ENCODE results near the gene ADGRL4.
"Not testable (repeated sequence)": the region's sequence is repeated elsewhere in the genome, so short reads cannot be mapped to it uniquely, and the experiment has no call there.

The ADGRL4 gene

GRCh38 chr1:78918157-78918556 lies 88.4 kb downstream of the ADGRL4 start:
- 85% methylated on average over 2 of the region's 2 CpGs for WGBS
- H3K9ac ChIP-seq (ENCODE audit: low read depth, low read length): no peak overlapping the region
- H3K27me3 ChIP-seq (ENCODE audit: insufficient read depth, low read length): no peaks in the 10 kb centered on the region
- H3K27ac ChIP-seq (ENCODE audit: low read depth, low read length): no peak overlapping the region
- no peak overlapping the region for H3K4me3 ChIP-seq (ENCODE audit: low read length)
- no peaks in the 10 kb centered on the region for H3K9me3 ChIP-seq (ENCODE audit: insufficient read depth, low read depth, low read length)
- no peaks in the 10 kb centered on the region for H3K4me1 ChIP-seq (ENCODE audit: insufficient read depth, low read length)
- no peaks in the 10 kb centered on the region for H3K36me3 ChIP-seq (ENCODE audit: insufficient read depth, low read length)

GRCh38 chr1:78916986-78917385 lies 89.5 kb downstream of the ADGRL4 start:
- 100% methylated on average over 3 of the region's 3 CpGs for WGBS

GRCh38 chr1:78913950-78914349 lies 92.6 kb downstream of the ADGRL4 start:
- no peak overlapping the region for H3K27ac ChIP-seq (ENCODE audit: low read depth, low read length)
- H3K27me3 ChIP-seq (ENCODE audit: insufficient read depth, low read length): no peaks in the 10 kb centered on the region
- no peaks in the 10 kb centered on the region for H3K9me3 ChIP-seq (ENCODE audit: insufficient read depth, low read depth, low read length)
- H3K36me3 ChIP-seq (ENCODE audit: insufficient read depth, low read length): no peaks in the 10 kb centered on the region
- H3K4me1 ChIP-seq (ENCODE audit: insufficient read depth, low read length): no peaks in the 10 kb centered on the region
- H3K4me3 ChIP-seq (ENCODE audit: low read length): no peak overlapping the region
- WGBS: 100% methylated on average over 2 of the region's 2 CpGs
- no peak overlapping the region for H3K9ac ChIP-seq (ENCODE audit: low read depth, low read length)

More at GRCh38 chr1:78916986-78917385, 89.5 kb downstream of the ADGRL4 start:
- Histone ChIP-seq H3K9ac (ENCODE audit: low read depth, low read length) (no peak overlapping the region), H3K9me3 (ENCODE audit: insufficient read depth, low read depth, low read length) (no peaks in the 10 kb centered on the region), H3K4me1 (ENCODE audit: insufficient read depth, low read length) (no peaks in the 10 kb centered on the region), H3K27me3 (ENCODE audit: insufficient read depth, low read length) (no peaks in the 10 kb centered on the region), H3K4me3 (ENCODE audit: low read length) (no peak overlapping the region), H3K27ac (ENCODE audit: low read depth, low read length) (no peak overlapping the region), H3K36me3 (ENCODE audit: insufficient read depth, low read length) (no peaks in the 10 kb centered on the region)

GRCh38 chr1:78911956-78912880 lies 94.3 kb downstream of the ADGRL4 start:
- Histone ChIP-seq H3K9ac (ENCODE audit: low read depth, low read length) (no peak overlapping the region), H3K36me3 (ENCODE audit: insufficient read depth, low read length) (no peaks in the 10 kb centered on the region), H3K27ac (ENCODE audit: low read depth, low read length) (no peak overlapping the region), H3K27me3 (ENCODE audit: insufficient read depth, low read length) (no peaks in the 10 kb centered on the region), H3K9me3 (ENCODE audit: insufficient read depth, low read depth, low read length) (no peaks in the 10 kb centered on the region), H3K4me3 (ENCODE audit: low read length) (no peak overlapping the region), H3K4me1 (ENCODE audit: insufficient read depth, low read length) (no peaks in the 10 kb centered on the region)
- WGBS: 99% methylated on average over 3 of the region's 3 CpGs

- Histone ChIP-seq H3K36me3 (ENCODE audit: insufficient read depth, low read length) (no peaks in the 10 kb centered on the region), H3K4me1 (ENCODE audit: insufficient read depth, low read length) (no peaks in the 10 kb centered on the region), H3K27me3 (ENCODE audit: insufficient read depth, low read length) (no peaks in the 10 kb centered on the region), H3K9ac (ENCODE audit: low read depth, low read length) (no peak overlapping the region), H3K4me3 (ENCODE audit: low read length) (no peak overlapping the region), H3K27ac (ENCODE audit: low read depth, low read length) (no peak overlapping the region), H3K9me3 (ENCODE audit: insufficient read depth, low read depth, low read length) (no peaks in the 10 kb centered on the region)
- WGBS: 89% methylated on average over 1 of the region's 1 CpG
Observed at GRCh38 chr1:78902641-78903040, 103.9 kb downstream of the ADGRL4 start.

- H3K4me3 ChIP-seq (ENCODE audit: low read length): no peak overlapping the region
- no peaks in the 10 kb centered on the region for H3K4me1 ChIP-seq (ENCODE audit: insufficient read depth, low read length)
- no peaks in the 10 kb centered on the region for H3K9me3 ChIP-seq (ENCODE audit: insufficient read depth, low read depth, low read length)
- H3K9ac ChIP-seq (ENCODE audit: low read depth, low read length): no peak overlapping the region
- no CpG with 5 or more reads among the region's 2 CpGs for WGBS
- no peak overlapping the region for H3K27ac ChIP-seq (ENCODE audit: low read depth, low read length)
- no peaks in the 10 kb centered on the region for H3K27me3 ChIP-seq (ENCODE audit: insufficient read depth, low read length)
- no peaks in the 10 kb centered on the region for H3K36me3 ChIP-seq (ENCODE audit: insufficient read depth, low read length)
Observed at GRCh38 chr1:78894811-78895210, 111.7 kb downstream of the ADGRL4 start.

GRCh38 chr1:78892260-78892840 lies 114.2 kb downstream of the ADGRL4 start:
- 98% methylated on average over 3 of the region's 3 CpGs for WGBS
- no peaks in the 10 kb centered on the region for H3K27me3 ChIP-seq (ENCODE audit: insufficient read depth, low read length)
- no peaks in the 10 kb centered on the region for H3K36me3 ChIP-seq (ENCODE audit: insufficient read depth, low read length)
- H3K4me1 ChIP-seq (ENCODE audit: insufficient read depth, low read length): no peaks in the 10 kb centered on the region
- H3K9ac ChIP-seq (ENCODE audit: low read depth, low read length): no peak overlapping the region
- H3K27ac ChIP-seq (ENCODE audit: low read depth, low read length): no peak overlapping the region
- H3K4me3 ChIP-seq (ENCODE audit: low read length): no peak overlapping the region
- no peaks in the 10 kb centered on the region for H3K9me3 ChIP-seq (ENCODE audit: insufficient read depth, low read depth, low read length)

- no CpG with 5 or more reads among the region's 2 CpGs for WGBS
Observed at GRCh38 chr1:78887458-78887857, 119.1 kb downstream of the ADGRL4 start.

GRCh38 chr1:78884685-78885452 lies 121.7 kb downstream of the ADGRL4 start:
- Histone ChIP-seq H3K4me1 (ENCODE audit: insufficient read depth, low read length) (peaks cover 10% of the 10 kb centered on the region), H3K27ac (ENCODE audit: low read depth, low read length) (no peak overlapping the region), H3K4me3 (ENCODE audit: low read length) (no peak overlapping the region), H3K9me3 (ENCODE audit: insufficient read depth, low read depth, low read length) (no peaks in the 10 kb centered on the region), H3K9ac (ENCODE audit: low read depth, low read length) (no peak overlapping the region), H3K27me3 (ENCODE audit: insufficient read depth, low read length) (no peaks in the 10 kb centered on the region), H3K36me3 (ENCODE audit: insufficient read depth, low read length) (no peaks in the 10 kb centered on the region)
- 43% methylated on average over 5 of the region's 6 CpGs for WGBS

More at GRCh38 chr1:78887458-78887857, 119.1 kb downstream of the ADGRL4 start:
- H3K36me3 ChIP-seq (ENCODE audit: insufficient read depth, low read length): no peaks in the 10 kb centered on the region
- no peaks in the 10 kb centered on the region for H3K9me3 ChIP-seq (ENCODE audit: insufficient read depth, low read depth, low read length)
- no peaks in the 10 kb centered on the region for H3K27me3 ChIP-seq (ENCODE audit: insufficient read depth, low read length)
- H3K4me3 ChIP-seq (ENCODE audit: low read length): no peak overlapping the region
- no peak overlapping the region for H3K9ac ChIP-seq (ENCODE audit: low read depth, low read length)
- H3K4me1 ChIP-seq (ENCODE audit: insufficient read depth, low read length): peaks cover 10% of the 10 kb centered on the region
- H3K27ac ChIP-seq (ENCODE audit: low read depth, low read length): no peak overlapping the region

GRCh38 chr1:78880223-78880622 lies 126.3 kb downstream of the ADGRL4 start:
- Histone ChIP-seq H3K27ac (ENCODE audit: low read depth, low read length) (no peak overlapping the region), H3K9ac (ENCODE audit: low read depth, low read length) (no peak overlapping the region), H3K27me3 (ENCODE audit: insufficient read depth, low read length) (no peaks in the 10 kb centered on the region), H3K9me3 (ENCODE audit: insufficient read depth, low read depth, low read length) (no peaks in the 10 kb centered on the region), H3K4me3 (ENCODE audit: low read length) (no peak overlapping the region), H3K36me3 (ENCODE audit: insufficient read depth, low read length) (no peaks in the 10 kb centered on the region), H3K4me1 (ENCODE audit: insufficient read depth, low read length) (peaks cover 8% of the 10 kb centered on the region)
- WGBS: 92% methylated on average over 5 of the region's 5 CpGs

GRCh38 chr1:78875986-78876385 lies 130.5 kb downstream of the ADGRL4 start:
- not testable (repeated sequence) for H3K27ac ChIP-seq (ENCODE audit: low read depth, low read length); H3K36me3 ChIP-seq (ENCODE audit: insufficient read depth, low read length)
- 94% methylated on average over 4 of the region's 4 CpGs for WGBS

More at GRCh38 chr1:78875986-78876385, 130.5 kb downstream of the ADGRL4 start:
- not testable (repeated sequence) for H3K9me3 ChIP-seq (ENCODE audit: insufficient read depth, low read depth, low read length); H3K4me3 ChIP-seq (ENCODE audit: low read length); H3K9ac ChIP-seq (ENCODE audit: low read depth, low read length); H3K27me3 ChIP-seq (ENCODE audit: insufficient read depth, low read length); H3K4me1 ChIP-seq (ENCODE audit: insufficient read depth, low read length)

Data from HUES64 (cell line).